Measurements from ENCODE around the gene PRKCB.

PRKCB gene

GRCh38 chr16:23969468-23970297 lies 133.9 kb downstream of the PRKCB start:
- DNase-seq: no peak

DNA sequence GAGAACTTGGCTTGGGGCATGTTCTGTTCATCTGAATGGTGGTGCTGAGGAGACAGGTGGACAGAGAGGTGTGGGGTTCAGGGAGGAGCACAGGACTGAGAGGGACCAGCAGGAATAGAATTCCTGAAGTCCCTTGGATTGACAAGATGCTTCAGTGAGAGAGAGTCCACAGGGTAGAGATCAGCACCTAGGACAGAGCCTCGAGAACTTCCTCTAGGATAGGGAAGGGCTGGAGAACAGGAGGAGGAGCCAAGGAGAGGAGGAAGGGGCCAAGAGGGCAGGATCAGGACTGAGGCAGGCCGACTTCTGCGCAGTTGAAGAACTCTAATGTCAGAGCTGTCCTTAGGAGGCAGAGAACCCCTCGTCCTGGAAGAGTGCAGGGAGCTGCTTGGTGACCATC lies 138.4 kb downstream of the PRKCB start:
- no peak for DNase-seq

DNA sequence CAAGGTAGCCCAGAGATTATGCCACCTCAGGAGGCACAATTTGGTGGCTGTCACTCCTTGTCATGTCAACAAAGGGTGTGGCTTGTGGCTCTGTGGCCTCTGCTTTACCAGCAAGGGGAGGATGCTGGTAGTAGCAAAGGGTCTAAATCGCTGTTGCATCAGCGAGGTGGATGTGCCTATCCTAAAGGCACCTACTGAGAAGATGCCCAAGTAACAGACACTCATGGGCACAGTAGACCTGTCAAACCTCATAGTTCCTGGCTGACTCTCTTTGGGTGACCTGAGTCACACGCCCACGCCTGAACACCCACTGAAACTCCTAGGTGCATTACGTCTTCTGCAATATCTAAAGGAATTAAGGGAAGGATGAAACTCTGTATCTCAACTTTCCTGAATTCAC lies 139.5 kb downstream of the PRKCB start:
- DNase-seq: no peak

DNA sequence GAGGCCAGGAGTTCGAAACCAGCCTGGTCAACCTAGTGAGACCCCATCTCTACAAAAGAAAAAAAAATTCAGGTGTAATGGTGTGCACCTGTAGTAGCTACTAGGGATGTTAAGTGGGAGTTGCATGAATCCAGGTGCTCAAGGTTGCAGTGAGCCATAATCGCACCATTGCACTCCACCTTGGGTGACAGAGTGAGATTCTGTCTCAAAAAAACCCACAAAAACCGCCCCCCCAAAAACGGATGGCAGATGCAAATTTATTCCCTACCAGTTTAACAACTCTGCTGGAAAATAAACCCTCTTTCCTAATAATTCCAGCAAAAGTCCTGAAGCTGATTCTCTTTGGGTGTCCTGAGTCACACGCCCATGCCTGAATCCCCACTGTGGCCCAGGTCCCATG lies 140.3 kb downstream of the PRKCB start:
- DNase-seq: no peak

DNA sequence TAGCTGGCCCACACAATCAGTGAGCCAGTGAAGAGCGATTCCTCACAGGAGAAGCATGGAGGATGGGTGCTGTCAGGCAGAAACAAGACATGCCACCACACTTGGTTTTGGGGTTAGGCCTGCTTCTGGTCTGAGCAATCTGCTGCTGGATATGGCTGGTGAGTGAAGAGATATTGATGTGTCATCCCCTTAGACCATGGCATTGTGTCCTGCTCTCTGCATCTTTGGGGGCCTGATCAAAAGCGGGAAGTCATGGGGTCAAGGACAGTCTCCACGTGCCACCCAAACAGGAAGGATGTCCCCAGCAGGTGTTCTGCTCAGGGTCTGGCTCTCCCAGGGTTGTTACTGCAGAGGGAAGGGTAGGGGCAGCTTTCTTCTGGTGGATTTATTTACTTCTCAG lies 140.7 kb downstream of the PRKCB start:
- DNase-seq: no peak

- DNase-seq: no peak
These were observed 143.7 kb downstream of the PRKCB start for GRCh38 chr16:23979441-23979840.

DNA sequence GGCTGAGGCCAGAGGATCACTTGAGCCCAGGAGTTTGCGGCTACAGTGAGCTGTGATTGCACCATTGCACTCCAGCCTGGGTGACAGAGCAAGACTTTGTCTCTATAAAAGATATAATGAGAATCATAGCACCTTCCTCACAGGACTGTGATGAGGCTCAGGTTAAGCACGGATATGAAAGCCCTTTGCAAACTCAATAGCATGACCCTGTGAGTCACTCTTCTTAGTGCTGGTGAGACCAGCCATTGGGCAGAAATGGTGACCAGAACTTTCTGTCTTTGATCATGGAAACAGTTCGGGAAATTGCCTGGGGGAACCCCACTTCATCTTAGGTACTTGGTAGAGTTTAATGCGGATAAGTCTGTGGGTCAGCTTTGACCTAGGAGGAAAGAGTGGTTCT lies 144.2 kb downstream of the PRKCB start:
- no peak for DNase-seq

DNA sequence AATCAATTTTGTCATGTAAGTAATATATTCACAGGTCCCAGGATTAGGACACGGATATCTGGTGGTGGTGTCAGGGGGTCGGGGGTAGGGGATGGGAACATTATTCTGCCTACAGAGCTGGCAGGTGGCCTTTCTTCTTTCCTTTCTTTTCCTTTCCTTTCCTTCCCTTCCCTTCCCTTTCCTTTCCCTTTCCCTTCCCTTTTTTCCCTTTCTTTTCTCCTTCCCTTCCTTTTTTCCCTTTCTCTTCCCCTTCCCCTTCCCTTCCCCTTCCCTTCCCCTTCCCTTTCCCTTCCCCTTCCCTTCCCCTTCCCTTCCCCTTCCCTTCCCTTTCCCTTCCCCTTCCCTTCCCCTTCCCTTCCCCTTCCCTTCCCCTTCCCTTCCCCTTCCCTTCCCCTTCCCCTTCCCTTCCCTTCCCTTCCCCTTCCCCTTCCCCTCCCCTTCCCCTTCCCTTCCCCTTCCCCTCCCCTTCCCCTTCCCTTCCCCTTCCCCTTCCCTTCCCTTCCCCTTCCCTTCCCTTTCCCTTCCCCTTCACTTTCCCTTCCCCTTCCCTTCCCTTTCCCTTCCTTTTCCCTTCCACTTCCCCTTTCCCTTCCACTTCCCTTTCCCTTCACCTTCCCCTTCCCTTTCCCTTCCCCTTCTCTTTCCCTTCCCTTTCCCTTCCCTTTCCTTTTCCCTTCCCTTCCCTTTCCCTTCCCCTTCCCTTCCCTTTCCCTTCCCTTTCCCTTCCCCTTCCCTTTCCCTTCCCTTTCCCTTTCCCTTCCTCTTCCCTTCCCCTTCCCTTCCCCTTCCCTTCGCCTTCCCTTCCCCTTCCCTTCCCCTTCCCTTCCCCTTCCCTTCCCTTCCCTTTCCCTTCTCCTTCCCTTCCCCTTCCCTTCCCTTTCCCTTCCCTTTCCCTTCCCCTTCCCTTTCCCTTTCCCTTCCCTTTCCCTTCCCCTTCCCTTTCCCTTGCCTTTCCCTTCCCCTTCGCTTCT lies 145.9 kb downstream of the PRKCB start:
- DNase-seq: no peak

- no peak for DNase-seq
These were observed 150.7 kb downstream of the PRKCB start for GRCh38 chr16:23986455-23986854.

DNA sequence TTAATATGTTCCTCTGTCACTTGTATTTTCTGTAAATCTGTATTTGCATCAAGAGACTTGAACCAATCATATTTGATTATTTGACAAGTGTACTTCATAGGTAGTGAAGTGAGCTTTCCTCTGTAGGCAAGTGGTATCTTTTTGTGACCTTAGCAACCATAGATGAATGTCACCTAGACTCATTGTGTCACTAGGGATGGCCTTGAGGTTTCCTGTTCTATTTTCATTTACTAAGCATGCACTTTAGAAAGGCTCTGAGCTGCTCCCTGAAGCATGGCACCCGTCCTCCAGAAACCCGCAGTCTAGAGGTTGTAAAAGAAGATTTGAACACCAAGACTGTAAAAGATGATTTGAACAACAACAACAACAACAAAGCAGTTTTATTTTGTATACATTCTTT lies 151.7 kb downstream of the PRKCB start:
- no peak for DNase-seq

DNA sequence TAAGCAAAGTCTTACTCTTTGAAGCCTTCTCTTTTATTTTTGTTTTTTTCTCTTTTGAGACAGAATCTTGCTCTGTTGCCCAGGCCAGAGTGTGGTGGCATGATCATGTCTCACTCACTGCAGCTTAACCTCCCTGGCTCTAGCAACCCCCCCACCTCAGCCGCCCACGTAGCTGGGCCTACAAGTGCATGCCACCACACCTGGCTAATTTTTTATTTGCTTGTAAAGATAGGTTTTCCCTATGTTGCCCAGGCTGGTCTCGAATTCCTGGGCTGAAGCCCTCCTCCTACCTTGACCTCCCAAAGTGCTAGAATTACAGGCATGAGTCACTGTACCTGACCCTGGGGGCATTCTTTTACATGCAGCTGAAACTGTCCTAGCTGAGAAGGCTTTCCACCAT lies 154.7 kb downstream of the PRKCB start:
- DNase-seq: no peak

- no peak for DNase-seq
These were observed 155.3 kb downstream of the PRKCB start for GRCh38 chr16:23991066-23991465.

DNA sequence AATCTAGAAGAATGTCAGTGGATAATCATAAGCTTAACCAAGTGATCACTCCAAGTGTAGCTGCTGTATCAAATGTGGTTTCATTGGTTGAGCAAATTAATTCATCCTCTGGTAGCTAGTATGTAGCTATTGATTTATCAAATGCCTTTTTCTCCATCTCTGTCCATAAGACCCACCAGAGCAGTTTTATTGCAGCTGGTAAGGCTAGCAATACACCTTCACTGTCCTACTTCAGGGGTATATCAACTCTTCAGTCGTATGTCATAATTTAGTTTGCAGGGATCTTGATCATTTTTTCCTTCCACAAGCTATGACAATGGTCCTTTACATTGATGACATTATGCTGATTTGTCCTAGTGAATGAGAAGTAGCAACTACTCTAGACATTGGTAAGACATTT lies 158.8 kb downstream of the PRKCB start:
- DNase-seq: no peak

GRCh38 chr16:23996258-23996955 lies 160.6 kb downstream of the PRKCB start:
- DNase-seq: no peak

DNA sequence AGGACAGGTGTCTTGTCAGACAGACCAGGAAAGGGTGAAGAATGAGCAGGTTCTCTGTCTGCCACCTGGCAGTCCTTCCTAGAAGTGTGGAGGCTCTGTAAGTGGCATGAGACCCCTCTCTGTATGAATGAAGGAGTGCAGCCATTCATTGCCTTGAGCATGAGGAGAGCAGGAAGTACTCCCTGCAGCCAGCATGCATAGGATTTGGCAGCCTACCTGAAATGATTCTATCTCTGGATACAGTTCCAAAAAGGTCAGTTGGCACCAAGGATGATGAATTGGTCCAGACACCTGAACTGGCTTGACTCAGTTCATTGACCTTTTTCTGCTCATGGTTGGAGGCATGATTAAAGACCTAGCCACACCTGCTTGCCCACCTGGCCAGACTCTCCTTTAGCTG lies 163.0 kb downstream of the PRKCB start:
- DNase-seq: no peak

- DNase-seq: no peak
These were observed 163.9 kb downstream of the PRKCB start for GRCh38 chr16:23999663-24000062.

- DNase-seq: no peak
These were observed 165.9 kb downstream of the PRKCB start for GRCh38 chr16:24001710-24002109.

- DNase-seq: no peak
These were observed 166.8 kb downstream of the PRKCB start for GRCh38 chr16:24002619-24003018.

DNA sequence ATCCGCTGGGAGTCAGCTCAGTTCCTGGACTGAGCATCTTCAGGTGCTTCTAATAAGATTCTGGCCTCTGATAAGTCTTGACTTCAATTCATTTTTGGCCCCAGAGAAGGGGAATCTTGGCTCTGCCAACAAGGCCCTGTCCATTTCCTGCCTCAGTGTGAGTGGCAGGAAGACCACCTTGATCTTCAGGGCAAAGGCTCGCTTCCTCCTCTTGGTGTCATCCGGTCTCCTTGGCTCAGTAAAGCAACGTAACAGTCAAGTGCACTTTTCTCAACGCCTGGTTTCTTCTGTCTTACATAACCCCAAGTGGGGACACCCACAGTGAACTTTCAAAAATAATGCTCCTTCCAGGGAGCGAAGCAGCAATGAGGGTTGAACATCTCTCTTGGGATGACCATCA lies 169.8 kb downstream of the PRKCB start:
- no peak for DNase-seq

GRCh38 chr16:24007391-24007790 lies 171.6 kb downstream of the PRKCB start:
- no peak for DNase-seq

- DNase-seq: no peak
These were observed 172.2 kb downstream of the PRKCB start for GRCh38 chr16:24007934-24008333.

GRCh38 chr16:24009098-24009497 lies 173.3 kb downstream of the PRKCB start:
- no peak for DNase-seq

DNA sequence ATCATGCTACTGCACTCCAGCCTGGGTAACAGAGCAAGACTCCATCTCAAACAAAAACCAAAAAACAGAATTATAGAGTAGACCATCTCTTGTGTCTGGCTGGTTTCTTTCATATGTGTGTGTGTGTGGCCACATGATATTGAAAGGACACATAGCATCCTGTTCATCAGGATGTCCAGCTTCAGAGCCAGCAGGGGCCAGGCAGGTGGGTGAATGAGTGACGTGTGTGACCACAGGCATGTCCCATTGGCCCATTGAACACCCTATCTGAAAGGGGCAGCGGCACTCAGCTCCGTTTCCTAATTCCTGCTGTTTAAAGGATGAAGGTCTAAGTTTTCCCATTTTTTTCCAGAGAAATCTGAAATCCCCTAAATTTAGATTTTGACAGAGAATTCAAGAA lies 174.2 kb downstream of the PRKCB start:
- no peak for DNase-seq
